ENCODE results near the gene SIVA1.

SIVA1 gene

DNA sequence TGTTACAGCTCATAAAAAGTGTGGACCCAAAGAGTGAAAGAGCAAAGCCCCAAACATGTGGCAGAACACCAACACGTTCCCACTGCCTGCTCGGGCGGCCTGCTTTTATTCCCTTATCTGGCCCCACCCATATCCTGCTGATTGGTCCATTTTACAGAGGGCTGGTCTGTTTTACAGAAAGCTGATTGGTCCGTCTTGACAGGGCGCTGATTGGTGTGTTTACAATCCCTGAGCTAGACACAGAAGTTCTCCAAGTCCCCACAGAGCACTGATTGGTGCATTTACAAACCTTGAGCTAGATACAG is 2.2 kb upstream of the SIVA1 start:
- DNase-seq (ENCODE audit: low read depth in 2 of 3, low spot score in 1 of 3), result peak in 1 of 3 donors; percentile 21

DNA sequence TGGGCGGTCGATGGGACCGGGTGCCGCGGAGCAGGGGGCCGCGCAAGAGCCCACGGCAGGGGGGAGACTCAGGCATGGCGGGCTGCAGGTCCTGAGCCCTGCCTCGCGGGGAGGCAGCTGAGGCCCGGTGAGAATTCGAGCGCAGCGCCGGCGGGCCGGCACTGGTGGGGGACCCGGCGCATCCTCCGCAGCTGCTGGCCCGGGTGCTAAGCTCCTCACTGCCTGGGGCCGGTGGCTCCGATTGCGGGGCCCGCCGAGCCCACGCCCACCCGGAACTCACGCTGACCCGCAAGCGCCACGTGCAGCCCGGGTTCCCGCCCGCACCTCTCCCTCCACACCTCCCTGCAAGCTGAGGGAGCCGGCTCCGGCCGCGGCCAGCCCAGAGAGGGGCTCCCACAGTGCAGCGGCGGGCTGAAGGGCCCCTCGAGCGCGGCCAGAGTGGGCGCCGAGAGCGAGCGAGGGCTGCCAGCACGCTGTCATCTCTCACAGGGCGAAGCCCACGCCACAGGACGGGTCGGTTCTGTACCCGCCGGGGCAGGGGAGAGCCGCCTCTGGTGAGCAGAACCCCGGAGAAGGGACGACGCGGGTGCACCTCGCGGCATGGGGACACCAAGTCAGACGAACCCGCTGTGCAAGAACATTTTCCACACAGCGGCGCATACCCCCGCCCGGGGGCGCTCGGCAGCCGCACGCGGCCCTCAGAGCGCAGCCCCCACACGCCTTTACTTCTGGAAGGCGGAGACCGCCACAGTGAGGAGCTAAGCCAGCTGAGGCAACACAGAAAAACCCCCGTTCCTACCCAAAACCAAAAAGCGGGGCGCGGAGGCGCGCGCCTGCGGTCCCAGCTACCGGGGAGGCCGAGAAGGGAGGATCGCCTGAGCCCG is 1.2 kb upstream of the SIVA1 start:
- DNase-seq (ENCODE audit: low read depth in 2 of 3, low spot score in 1 of 3), result no peak

DNA sequence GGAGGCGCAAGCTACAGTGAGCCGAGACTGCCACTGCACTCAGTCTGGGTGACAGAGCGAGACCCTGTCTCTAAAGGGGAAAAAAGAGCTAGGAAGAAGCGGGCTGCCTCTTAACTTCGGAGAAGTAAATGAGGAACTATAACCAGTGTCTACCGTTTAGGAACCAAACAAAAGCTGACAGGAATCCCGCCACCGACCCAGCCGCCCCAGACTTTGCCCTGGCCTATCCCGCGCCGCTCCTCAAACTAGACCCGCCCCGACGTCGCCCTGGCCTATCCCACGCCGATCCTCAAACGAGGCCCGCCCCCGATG is 568 bp upstream of the SIVA1 start:
- DNase-seq (ENCODE audit: low read depth in 2 of 3, low spot score in 1 of 3), result no peak

DNA sequence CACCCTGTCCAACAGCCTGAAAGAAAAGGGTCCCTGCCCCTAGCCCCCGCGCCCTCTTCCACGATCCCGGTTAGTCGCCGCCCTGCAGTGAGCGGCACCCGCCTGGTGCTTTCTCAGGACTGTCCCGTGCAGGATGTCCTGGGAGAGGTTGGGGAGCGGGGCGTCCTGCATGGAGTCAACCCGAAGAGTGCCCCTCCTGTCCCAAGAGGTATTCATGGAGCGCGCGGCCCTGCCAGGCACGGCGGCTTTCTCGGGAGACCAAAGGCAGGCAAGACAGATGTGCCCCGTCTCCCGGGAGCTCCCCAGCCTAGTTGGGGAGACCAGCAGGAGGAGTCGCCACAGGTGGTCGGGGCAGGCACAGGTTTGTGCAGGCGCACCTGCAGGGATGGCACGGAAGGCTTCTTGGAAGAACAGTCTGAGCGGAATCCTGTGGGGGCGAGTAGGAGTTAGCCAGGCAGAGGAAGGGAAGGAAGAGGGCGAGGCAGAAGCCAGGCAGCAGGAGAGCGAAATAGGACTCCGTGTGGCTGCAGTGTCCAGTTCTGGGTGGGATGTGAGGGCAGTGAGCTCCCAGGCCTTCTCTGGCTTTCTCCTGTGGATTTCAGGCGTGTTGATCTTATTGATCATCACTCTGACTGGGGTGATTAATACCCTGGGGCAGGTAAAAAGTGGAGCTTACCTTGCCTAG is 723 bp downstream of the SIVA1 start:
- DNase-seq (ENCODE audit: low read depth in 2 of 3, low spot score in 1 of 3), result no peak

DNA sequence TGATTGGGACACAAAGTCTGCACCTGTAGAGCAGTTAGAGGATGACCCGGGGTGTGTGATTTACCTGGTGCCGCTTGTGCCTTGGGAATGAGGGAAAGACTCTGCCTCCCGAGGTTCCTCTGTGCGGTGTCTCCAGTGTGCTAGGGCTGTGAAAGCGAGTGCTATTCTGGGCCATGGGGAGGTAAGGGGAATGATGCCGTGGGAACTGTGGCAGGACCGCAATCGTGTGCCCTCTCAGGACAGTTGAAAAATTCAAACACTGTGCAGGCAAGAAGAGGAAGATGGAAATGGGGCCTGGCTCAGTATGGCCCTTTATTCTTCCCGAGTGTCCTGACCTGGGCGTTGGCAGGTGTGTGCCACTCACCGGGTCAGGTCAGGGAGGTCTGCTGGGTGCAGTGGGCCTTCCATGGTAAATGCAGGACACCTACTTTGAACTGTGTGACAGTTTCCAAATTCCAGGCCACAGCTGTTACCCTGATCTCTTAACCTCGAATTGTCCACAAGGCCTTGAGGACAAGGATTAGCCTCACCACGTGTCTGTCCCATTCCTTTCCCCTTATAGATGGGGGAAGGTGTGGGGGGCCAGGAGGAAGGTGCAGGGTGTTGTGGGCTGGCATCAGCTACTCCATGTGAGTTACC is 1.4 kb downstream of the SIVA1 start:
- no peak for DNase-seq (ENCODE audit: low read depth in 2 of 3, low spot score in 1 of 3)

DNA sequence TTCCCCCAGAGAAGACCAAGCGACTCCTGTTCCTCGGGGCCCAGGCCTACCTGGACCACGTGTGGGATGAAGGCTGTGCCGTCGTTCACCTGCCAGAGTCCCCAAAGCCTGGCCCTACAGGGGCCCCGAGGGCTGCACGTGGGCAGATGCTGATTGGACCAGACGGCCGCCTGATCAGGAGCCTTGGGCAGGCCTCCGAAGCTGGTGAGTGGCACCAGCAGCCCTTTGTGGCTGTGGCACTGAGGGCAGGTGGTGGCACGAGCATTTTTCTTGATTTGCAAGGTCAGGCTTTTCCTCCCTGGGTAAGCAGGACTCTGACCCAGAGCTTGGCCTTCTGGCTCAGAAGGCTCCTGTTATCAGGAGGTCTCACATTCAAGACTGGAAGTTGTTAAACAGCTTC is 2.7 kb downstream of the SIVA1 start:
- no peak for DNase-seq (ENCODE audit: low read depth in 2 of 3, low spot score in 1 of 3)

DNA sequence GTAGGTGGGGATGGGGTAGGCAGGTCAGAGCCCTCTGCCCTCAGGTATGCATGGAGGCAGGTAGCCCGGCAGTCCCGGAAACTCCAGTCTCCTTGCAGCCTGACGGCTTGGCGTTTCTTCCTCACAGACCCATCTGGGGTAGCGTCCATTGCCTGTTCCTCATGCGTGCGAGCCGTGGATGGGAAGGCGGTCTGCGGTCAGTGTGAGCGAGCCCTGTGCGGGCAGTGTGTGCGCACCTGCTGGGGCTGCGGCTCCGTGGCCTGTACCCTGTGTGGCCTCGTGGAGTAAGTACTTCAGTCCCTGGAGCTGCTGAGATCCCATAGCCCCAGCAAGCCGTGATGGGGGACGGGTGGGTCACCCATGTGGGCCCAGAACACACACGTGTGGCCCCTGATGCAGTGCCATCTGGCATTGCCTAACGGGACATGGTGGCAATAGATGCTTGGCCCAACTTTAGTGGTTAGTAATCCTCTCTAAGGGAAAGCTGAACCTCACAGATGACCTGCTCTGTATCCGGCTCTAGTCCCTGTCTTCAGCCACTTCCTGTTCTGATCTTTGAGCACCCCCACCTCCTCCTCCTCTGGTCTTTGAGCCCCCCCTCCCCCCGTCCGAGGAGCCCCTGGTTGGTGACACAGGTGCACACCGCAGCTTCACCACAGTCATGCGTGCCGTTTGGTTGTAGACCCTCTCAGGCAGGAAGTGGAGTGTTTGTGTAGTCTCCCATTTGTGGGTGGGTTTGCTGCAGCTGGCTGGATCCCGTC is 3.7 kb downstream of the SIVA1 start:
- DNase-seq (ENCODE audit: low read depth in 2 of 3, low spot score in 1 of 3), result no peak

DNA sequence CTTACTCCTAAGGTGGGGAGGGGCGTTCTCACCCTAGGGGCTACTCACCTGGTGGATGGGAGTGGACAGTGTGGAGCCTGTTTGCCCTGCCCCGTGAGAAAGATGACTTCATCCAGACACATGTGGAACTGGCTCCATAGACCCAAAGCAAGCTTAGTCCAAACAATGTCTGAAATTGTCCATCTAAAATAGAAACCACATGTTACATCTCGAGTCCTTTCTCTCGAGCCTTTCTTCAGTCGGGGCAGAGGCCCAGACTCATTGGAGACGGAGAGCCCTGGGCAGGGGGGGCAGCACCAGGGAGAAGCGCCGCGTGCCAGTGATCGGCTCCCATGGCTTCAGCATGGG is 4.3 kb downstream of the SIVA1 start:
- DNase-seq (ENCODE audit: low read depth in 2 of 3, low spot score in 1 of 3), result no peak

DNA sequence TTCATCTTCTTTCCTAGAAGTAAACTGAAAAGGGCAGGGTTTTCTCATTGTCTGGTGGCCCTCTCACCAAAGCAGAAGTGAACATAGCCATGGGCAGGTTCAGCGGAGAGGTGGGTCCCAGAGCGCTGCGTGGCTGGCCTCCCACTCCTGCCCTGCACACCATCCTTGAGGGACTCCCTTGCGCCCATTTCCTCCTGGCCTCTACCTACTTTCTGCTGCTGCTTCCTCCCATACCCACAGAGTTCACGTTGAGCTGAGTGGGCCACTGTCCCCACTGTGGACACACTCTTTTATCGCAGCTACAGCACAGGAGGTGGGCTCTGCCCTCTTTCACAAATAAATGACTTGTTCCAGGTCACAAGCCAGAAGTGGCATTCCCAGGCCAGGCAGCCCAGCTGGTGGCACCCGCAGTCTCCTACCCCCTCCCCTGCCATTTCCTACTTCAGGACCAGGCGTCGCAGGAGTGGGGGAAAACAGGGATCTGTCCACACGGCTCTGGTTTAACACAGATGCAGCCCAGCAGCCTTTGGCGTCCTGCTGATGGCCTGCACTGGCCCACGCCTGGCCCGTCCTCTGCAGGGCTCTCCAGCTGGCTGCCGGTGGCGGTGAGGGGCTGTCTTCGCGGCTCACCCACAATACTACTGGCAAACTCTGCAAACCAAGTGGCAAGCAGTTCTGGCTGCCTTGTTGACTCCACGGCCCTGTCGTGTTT is 4.9 kb downstream of the SIVA1 start:
- DNase-seq (ENCODE audit: low read depth in 2 of 3, low spot score in 1 of 3), result no peak

DNA sequence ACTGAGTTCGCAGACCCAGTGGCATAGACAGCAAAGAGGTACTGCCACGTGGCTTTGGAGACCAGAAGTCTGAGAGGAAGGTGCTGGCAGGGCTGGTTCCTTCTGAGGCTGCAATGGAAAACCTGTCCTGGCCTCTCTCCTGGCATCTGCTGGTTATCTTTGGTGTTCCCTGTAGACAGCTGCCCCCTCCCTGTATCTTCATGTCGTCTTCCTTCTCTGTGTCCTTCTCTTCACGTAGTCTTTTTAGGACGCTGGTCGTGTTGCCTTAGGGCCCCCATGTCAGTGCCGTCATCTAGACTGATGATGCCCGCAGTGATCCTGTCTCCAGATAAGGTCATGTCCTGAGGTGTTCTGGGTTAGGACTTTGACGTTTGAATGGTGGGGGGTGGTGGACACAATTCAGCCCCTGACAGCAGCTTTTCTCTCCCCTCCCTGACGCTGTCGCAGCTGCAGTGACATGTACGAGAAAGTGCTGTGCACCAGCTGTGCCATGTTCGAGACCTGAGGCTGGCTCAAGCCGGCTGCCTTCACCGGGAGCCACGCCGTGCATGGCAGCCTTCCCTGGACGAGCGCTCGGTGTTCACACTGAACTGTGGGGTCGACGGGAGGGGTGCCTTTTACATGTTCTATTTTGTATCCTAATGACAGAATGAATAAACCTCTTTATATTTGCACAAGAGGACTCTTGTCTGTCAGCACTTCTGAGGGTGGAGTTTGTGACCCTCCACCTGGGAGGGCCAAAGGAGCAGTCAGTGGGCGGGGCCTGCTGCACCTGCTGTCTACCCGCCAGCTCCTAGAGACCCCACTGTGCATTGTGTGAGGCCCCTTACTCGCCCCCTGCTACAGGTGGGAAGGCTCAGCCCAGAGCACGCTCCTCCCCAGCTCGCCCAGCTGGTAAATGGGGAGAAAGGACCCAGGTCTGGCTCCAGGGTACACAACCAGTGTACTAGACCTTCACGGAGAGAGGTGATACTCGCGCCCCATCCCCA is 6.3 kb downstream of the SIVA1 start:
- no peak for DNase-seq (ENCODE audit: low read depth in 2 of 3, low spot score in 1 of 3)

DNA sequence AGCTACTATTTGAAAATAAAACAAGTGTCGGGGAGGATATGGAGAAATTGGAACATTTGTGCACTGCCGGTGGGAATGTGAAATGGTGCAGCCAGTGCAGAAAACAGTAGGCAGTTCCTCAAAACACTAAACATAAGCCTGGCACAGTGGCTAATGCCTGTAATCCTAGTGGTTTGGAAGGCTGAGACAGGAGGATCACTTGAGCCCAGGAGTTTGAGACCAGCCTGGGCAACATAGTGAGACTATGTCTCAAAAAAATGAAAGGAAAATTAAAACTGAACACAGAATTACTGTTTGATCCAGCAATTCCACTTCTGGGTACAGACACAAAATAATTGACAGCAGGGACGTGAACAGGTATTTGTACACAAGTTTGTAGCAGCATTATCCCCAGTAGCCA is 12.6 kb downstream of the SIVA1 start:
- DNase-seq (ENCODE audit: low read depth in 2 of 3, low spot score in 1 of 3), result no peak

DNA sequence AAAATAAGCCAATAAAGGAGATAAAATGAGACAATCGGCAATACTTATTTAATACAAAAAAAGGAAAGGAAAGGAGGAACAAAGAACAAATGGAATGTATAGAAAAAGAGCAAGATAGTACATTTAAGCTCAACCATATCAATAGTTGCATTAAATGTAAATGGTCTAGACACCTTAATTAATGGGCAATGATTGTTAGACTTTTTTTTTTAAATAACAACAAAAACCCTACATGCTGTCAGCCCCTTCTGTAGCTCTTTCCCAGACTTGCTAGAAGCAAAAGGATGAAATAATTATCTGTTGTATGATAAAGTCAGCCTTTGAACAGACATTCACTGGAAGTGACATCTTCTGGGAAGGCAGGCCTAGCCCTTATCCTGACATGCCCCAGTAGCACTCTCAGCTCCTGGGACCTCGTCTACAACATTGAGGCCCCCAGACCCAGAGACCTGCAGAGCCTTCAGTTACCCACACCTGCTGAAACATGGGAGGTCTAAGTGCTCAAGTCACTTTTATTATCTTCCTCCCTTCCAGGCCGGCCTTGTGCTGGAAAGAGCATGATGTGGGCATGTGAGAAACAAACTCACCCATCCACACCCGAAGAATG is 13.4 kb downstream of the SIVA1 start:
- no peak for DNase-seq (ENCODE audit: low read depth in 2 of 3, low spot score in 1 of 3)

DNA sequence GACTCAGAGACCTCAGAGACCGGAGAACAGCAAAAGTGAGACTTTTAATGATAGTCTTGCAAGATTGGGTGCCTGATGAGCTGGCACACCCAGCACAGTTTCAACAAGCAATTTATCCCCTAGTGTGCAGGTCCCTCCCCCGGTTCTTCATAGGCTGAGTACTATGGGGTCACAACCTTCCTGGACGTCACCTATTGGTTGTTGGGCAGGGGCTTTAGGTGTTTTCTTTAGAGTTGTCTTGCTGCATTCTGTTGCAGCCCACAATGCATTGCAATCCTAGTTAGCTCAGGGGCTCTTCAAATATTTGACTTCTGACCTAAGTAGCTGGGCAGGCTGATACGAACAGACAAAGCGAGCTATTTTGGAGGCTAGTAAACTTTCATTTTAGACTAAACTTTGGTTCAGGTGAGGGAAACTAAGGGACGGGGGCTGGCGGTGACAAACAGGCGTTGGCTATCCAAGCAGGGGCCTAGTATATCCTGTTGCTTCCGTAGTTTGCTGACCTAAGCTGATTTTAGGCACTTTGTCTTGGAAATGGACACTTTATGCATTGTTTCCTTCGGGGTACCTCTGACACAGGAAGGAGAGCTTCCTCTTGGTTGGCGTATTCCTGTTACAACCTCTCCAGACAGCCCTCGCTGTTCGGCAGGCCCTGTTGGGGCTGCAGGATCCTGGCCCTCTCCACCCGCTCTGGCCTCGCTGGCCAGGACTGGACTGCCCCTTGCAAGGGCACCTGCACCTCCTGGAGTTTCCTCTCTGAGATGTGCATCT is 14.1 kb downstream of the SIVA1 start:
- DNase-seq (ENCODE audit: low read depth in 2 of 3, low spot score in 1 of 3), result no peak

DNA sequence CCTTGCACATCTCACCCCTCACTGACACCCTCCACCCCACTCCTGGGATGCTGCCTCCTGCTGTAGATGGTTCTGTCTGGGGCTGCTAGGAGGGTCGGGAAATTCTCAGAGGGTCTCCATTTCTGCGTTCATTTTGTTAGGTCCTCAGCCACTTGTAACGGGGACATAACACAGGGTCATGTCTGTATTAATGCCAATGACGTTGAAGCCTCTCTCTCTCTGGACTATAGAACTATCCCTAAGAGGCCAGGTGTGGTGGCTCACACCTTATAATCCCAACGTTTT is 14.6 kb downstream of the SIVA1 start:
- no peak for DNase-seq (ENCODE audit: low read depth in 2 of 3, low spot score in 1 of 3)

DNA sequence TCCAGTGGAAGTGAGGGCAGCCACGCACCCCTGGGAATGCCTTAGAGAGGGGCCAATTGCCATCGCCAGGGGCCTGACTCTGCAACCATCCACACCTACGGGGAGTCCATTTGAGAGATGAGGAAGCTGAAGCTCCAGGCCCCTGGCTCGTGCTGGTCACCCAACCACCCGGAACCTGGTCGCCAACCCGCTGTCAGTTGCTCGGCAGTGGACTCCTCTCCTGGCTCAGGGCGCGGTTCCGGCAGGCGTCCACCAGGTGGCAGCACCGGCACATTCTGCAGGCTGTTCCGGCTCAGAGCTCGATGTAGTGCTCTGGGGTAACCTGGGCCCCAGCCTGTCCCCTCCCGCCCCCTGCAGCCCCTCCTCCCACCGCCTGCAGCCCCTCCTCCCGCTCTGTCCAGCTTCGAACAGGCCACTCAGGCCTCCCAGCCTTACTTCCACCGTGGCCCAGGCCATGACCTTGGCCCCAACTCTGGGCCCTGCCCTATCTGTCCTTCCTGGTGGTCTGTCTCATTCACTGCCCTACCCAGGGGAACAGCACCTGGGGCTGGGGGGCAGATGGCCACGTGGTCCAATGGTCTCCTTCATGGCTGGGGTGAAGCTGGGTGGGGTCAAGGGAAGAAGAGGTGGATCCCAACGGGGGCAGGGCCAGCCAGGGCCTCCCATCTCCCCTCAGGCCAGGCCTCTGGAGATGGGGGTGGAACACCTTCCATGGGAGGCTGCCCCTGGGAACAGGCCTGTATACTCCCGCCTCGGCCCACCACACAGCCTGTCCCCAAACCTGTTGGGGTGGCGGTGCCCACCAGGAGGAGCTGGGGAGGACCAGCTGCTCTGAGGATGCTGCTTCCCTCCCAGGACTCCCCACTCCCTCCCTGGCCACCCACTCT is 15.7 kb downstream of the SIVA1 start:
- DNase-seq (ENCODE audit: low read depth in 2 of 3, low spot score in 1 of 3), result peak; percentile 84 to 97 (median 85)

DNA sequence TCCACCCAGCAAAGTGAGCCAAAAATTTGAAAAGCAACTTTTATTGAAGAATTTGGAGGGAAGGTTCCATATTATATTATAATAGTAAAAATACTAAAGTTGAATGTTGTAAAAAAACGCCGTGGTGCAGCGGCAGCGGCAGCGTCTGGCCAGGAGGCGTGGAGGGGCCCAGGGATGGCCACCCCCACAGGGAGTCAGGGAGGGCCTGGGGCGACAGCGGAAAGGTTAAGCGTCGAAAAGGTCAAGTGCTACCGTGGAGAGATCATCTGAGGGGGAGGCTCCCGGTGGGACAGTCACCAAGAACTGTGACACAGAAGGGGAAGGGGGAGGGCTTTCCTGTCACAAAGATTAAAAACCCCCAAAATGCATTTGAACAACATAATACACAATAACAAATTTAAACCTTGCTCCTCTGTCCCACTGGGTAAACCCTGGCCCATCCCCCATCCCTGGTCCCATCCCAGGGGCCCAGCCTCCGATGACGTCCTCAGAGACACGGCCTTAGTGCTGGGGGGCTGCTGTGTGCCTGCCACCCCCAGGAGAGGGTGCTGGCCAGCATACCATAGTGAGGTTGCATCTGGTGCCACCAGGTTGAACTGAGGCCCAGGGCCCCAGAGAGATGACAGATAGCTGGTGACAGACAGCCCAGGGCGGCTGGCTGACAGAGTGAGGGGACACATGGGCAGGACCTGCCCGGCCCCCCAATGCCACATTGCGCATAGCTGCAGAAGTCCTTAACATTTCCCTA is 16.6 kb downstream of the SIVA1 start:
- DNase-seq (ENCODE audit: low read depth in 2 of 3, low spot score in 1 of 3), result no peak

DNA sequence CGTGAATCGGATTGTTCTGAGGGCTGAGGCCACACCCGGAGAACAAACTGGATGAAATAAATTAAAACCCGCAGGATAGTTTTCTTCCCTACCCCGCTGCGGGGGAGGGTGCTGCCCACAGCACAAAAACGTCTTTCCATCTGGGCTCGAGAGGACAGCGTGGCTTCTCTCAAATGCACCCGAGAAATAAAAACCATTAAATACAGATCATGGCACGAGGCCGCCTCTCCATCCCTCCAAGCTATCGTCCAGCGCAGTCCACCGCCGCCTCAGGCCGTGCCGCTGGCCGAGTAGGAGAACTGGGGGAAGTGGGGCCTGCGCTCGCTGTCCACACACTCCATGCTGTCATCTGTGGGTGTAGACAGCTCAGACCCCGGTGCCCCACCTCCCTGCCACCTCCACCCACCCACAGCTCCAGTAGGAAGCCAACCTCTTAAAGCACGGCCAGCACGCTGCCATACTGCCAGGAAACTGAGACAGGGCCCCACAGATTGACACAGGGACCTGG is 17.2 kb downstream of the SIVA1 start:
- no peak for DNase-seq (ENCODE audit: low read depth in 2 of 3, low spot score in 1 of 3)

Data from stimulated activated CD4-positive, alpha-beta T cell treated with anti-CD3 and anti-CD28 coated beads, Interleukin-12 subunit alpha, Interleukin-12 subunit beta, amount 100 ng/mL, for 48 hours (primary cell).